CD1c-positive myeloid dendritic cell (primary cell): ENCODE results near the gene NFIC.
"Not testable (repeated sequence)": the region's sequence is repeated elsewhere in the genome, so short reads cannot be mapped to it uniquely, and the experiment has no call there.

ENCODE experiments used
- DNase-seq: peaks from one replicate; pipeline ENCODE4 v3.0.0-alpha.2; 2016; ENCODE audit errors: extremely low spot score

Gene NFIC

GRCh38 chr19:3365836-3366752, at the start of gene NFIC:
Gene NFIC, plus strand, starts transcription at chr19:3366583. Its CDS starts 54 bp downstream, at chr19:3366637.
- peak; percentile 56 for DNase-seq

DNA sequence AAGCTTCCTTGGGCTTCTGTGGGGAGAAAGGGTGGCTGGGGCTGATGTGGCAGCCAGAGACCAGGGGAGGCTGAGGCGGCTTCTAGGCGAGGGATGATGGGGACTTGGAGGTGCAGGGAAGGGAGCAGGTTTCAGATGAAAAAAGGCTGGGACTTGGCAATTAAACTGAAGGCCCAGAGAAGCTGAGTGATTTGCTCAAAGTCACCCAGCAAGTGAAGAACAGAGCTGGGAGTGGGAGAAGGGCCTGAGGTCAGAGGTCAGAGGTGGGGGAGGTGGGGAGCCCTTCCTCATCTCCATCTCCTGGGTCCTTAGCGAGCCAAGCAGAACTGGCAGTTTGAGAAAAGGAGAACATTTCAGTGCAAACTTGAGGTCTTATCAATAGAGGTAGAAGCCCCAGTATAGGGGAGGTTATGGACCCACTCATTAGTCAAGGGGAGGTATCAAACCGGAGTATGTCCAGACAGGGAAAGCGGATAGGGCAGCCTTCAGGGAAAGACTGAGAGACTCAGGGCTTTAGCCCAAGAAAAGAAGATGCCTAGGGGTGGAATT, 49.6 kb upstream of the NFIC start:
- DNase-seq, result no peak

GRCh38 chr19:3319643-3320353, 46.6 kb upstream of the NFIC start:
- DNase-seq, result no peak

DNA sequence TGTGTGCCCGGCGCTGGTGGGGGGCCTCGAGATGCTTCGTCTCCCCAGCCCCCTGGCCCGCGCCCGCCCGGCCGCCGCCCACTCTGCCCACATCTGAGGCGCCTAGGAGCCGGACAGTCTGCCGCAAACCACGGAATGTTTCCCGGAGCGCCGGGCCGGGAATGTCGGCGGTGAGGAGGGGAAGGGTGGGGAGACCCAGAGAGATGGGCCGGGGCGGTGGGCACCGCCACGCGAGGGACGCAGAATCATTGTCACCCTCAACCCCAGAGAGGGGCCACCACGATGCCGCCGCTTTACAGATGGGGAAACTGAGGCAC, 46.1 kb upstream of the NFIC start:
- DNase-seq, result no peak

GRCh38 chr19:3320853-3321252, 45.5 kb upstream of the NFIC start:
- no peak for DNase-seq

GRCh38 chr19:3321696-3322095, 44.7 kb upstream of the NFIC start:
- DNase-seq, result no peak

GRCh38 chr19:3322199-3322978, 44.0 kb upstream of the NFIC start:
- no peak for DNase-seq

DNA sequence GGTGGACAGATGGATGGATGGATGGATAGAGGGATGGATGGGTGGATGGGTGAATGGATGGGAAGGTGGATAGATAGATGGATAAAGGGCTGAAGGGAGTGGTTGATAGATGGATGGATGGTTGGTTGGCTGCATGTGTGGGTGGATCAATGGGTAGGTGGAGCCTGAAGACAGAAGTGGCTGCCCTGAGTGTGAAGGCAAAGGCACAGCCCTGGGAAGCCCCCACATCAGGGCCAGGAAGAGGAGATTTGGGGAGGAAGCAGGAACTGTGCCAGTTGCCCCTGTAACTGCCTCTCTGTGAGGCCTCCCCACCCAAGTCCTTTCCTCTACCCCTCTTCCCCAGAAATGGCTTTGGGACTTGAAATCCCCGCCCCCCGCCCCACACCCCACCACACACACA, 43.4 kb upstream of the NFIC start:
- DNase-seq, result no peak

- DNase-seq, result no peak
These were observed 42.7 kb upstream of the NFIC start for GRCh38 chr19:3323658-3324057.

DNA sequence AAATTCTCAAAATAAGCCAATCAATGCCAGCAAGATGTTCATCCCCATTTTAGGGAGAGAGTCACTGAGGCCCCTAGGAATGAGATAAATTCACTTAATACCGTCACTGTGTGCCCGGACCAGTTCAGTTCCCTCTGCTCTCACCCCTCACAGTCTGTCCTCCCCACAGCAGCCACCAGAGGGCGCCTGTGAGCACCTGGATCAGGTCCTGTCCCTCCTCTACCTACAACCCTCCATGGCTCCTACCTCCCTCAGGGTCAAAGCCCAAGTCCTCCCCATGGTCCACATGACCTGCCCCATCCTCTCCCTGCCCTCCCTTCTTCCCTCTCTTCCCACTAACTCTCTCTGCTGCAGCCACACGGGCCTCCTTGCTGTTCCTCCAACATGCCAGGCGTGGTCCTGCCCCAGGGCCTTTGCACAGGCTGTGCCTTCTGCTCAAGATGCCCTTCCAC, 42.0 kb upstream of the NFIC start:
- DNase-seq, result peak; percentile 73

GRCh38 chr19:3325451-3325850, 40.9 kb upstream of the NFIC start:
- no peak for DNase-seq

DNA sequence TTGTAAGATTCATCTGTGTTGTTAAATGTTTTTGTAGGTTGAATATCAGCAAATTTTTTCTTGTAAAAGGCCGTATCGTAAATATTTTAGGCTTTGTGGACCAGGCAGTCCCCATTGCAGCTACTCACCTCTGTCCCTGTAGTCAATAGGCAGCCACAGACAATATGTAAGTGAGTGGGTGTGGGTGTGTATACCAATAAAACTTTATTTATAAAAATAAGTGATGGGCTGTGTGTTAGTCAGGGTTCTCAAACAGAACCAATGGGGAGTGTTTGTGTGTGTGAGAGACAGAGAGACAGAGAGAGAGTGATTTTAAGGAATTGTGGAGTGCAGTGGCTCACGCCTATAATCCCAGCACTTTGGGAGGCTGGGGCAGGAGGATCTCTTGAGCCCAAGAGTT, 37.6 kb upstream of the NFIC start:
- DNase-seq, result no peak

GRCh38 chr19:3330047-3330446, 36.3 kb upstream of the NFIC start:
- DNase-seq, result no peak

DNA sequence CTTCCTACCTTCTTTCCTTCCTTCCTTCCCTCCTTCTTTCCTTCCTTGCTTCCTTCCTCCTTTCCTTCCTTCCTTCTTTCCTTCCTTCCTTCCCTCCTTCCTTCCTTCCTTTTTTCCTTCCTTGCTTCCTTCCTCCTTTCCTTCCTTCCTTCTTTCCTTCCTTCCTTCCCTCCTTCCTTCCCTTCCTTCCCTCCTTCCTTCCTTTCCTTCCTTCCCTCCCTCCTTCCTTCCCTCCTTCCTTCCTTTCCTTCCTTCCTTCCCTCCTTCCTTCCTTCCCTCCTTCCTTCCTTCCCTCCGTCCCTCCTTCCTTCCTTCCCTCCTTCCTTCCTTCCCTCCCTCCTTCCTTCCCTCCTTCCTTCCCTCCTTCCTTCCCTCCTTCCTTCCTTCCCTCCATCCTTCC, 34.2 kb upstream of the NFIC start:
- DNase-seq, result not testable (repeated sequence)

- DNase-seq, result no peak
These were observed 33.3 kb upstream of the NFIC start for GRCh38 chr19:3333020-3333583.

DNA sequence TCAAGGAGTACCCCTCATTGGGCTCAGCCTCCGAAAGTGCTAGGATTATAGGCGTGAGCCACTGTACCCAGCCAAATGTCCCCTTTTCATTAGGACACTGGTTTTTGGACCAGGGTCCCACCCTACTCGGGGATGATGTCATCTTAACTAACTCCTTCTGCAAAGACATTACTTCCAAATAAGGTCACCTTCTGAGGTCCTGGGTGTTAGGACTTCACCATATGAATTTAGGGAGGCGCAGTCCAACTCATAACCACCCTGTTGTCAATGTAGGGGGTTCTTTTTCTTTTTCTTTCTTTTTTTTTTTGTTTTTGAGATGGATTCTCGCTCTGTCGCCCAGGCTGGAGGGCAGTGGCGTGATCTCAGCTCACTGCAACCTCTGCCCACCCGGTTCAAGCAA, 32.7 kb upstream of the NFIC start:
- no peak for DNase-seq

- DNase-seq, result not testable (repeated sequence)
These were observed 31.5 kb upstream of the NFIC start for GRCh38 chr19:3334749-3335430.

GRCh38 chr19:3335431-3336350, 30.7 kb upstream of the NFIC start:
- DNase-seq, result no peak

DNA sequence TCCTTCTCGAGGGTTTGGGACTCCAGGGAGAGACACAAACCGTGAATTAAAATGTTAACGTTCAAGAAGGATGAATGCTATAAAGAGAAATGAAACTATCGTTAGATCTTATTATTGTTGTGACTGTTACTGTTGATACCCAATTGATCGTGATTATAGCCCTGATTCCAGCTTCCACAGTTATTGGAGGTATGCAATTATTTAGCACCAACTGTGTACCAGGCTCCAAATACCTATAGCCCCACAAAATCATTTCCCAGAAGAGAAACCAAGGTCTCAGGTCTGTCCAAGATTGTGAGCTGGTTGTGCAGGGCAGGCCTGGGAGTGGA, 30.1 kb upstream of the NFIC start:
- DNase-seq, result no peak
